Measurements from ENCODE around the gene LAYN.

- TF ChIP-seq RARB (CRISPR knock-in tag; IDR thresholded peaks at IDR 0.05) = no peak
- TF ChIP-seq ZFP30 (CRISPR knock-in tag; IDR thresholded peaks at IDR 0.05) = no peak
Measured at GRCh38 chr11:111598148-111598547, 57.6 kb downstream of the LAYN start.
